ENCODE data around the gene DNAAF1.
A peak's percentile ranks its signal among the peaks of the same experiment; 100 is the strongest.

The DNAAF1 gene

DNA sequence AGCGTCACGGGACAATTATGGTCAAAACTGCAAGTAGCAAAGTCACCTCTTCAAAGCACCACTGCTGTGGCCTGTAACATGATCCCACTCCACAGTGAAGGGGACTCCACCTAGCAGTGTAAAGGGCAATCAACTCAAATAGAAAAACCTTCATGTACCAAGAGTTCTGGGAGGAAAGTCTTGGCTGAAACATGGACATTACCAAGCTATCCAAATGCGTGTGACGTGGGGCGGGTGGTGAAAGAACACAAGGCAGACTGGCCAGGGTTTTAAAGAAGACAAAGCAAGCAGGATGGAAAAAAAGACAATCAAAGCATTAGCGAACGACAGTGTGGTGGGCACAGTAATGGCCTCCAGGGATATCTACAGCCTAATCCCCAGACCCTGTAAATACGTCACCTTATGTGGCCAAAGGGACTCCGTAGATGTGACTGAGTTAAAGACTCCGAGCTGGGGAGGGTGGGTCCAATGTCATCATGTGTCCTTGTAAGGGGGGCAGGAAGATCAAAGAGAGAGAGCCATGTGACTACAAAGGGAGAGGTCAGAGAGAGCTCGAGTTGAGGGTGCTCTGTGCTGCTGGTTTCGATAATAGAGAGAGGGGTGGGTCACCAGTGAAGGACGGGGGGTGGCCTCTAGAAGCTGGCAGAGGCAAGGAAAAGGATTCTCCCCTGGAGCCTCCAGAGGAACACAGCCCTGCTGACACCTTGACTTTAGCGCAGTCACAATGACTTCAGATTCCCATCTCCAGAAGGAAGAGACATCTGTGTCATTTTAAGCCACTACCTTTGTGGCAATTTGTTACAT lies 6.1 kb upstream of the DNAAF1 start (continued):
- TF ChIP-seq, protein P1, sequence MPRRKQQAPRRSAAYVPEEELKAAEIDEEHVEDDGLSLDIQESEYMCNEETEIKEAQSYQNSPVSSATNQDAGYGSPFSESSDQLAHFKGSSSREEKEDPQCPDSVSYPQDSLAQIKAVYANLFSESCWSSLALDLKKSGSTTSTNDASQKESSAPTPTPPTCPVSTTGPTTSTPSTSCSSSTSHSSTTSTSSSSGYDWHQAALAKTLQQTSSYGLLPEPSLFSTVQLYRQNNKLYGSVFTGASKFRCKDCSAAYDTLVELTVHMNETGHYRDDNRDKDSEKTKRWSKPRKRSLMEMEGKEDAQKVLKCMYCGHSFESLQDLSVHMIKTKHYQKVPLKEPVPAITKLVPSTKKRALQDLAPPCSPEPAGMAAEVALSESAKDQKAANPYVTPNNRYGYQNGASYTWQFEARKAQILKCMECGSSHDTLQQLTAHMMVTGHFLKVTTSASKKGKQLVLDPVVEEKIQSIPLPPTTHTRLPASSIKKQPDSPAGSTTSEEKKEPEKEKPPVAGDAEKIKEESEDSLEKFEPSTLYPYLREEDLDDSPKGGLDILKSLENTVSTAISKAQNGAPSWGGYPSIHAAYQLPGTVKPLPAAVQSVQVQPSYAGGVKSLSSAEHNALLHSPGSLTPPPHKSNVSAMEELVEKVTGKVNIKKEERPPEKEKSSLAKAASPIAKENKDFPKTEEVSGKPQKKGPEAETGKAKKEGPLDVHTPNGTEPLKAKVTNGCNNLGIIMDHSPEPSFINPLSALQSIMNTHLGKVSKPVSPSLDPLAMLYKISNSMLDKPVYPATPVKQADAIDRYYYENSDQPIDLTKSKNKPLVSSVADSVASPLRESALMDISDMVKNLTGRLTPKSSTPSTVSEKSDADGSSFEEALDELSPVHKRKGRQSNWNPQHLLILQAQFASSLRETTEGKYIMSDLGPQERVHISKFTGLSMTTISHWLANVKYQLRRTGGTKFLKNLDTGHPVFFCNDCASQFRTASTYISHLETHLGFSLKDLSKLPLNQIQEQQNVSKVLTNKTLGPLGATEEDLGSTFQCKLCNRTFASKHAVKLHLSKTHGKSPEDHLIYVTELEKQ (tag by site-specific recombination; IDR thresholded peaks at IDR 0.05; ENCODE audit: borderline replicate concordance): no peak
- TF ChIP-seq ZNF341 (tag by site-specific recombination; IDR thresholded peaks at IDR 0.05; ENCODE audit: low read depth) (no peak), ZNF221 (tag by site-specific recombination; IDR thresholded peaks at IDR 0.05; ENCODE audit: borderline replicate concordance) (no peak), ZBTB1 (tag by site-specific recombination; IDR thresholded peaks at IDR 0.05) (no peak), ZNF610 (tag by site-specific recombination; IDR thresholded peaks at IDR 0.05; ENCODE audit: borderline replicate concordance) (no peak), KLF7 (tag by site-specific recombination; IDR thresholded peaks at IDR 0.05; ENCODE audit: borderline replicate concordance) (no peak), ZNF701 (tag by site-specific recombination; IDR thresholded peaks at IDR 0.05) (no peak), ZNF76 (tag by site-specific recombination; IDR thresholded peaks at IDR 0.05; ENCODE audit: borderline replicate concordance, low read depth) (0 out of 2 replicates have a peak, but pooled peaks have one; percentile 33), ZEB2 (tag by site-specific recombination; IDR thresholded peaks at IDR 0.05) (no peak; the same call in 1 of the 2 replicates), ZBTB17 (tag by site-specific recombination; IDR thresholded peaks at IDR 0.05) (peak; percentile 66), SP7 (tag by site-specific recombination; IDR thresholded peaks at IDR 0.05) (peak; percentile 75), KLF9 (tag by site-specific recombination; IDR thresholded peaks at IDR 0.05; ENCODE audit: low read depth) (peak; percentile 10; the same call in 1 of the 2 replicates), ZNF292 (tag by site-specific recombination; IDR thresholded peaks at IDR 0.05; ENCODE audit: borderline replicate concordance, low read depth) (no peak), HOXA7 (CRISPR knock-in tag; IDR thresholded peaks at IDR 0.05; ENCODE audit: borderline replicate concordance) (no peak), ZFP3 (tag by site-specific recombination; IDR thresholded peaks at IDR 0.05; ENCODE audit: low read depth) (no peak), ZNF350 (tag by site-specific recombination; IDR thresholded peaks at IDR 0.05) (no peak), HOXC10 (CRISPR knock-in tag; IDR thresholded peaks at IDR 0.05) (no peak)
- TF ChIP-seq, protein P2, sequence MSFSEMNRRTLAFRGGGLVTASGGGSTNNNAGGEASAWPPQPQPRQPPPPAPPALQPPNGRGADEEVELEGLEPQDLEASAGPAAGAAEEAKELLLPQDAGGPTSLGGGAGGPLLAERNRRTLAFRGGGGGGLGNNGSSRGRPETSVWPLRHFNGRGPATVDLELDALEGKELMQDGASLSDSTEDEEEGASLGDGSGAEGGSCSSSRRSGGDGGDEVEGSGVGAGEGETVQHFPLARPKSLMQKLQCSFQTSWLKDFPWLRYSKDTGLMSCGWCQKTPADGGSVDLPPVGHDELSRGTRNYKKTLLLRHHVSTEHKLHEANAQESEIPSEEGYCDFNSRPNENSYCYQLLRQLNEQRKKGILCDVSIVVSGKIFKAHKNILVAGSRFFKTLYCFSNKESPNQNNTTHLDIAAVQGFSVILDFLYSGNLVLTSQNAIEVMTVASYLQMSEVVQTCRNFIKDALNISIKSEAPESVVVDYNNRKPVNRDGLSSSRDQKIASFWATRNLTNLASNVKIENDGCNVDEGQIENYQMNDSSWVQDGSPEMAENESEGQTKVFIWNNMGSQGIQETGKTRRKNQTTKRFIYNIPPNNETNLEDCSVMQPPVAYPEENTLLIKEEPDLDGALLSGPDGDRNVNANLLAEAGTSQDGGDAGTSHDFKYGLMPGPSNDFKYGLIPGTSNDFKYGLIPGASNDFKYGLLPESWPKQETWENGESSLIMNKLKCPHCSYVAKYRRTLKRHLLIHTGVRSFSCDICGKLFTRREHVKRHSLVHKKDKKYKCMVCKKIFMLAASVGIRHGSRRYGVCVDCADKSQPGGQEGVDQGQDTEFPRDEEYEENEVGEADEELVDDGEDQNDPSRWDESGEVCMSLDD (tag by site-specific recombination; IDR thresholded peaks at IDR 0.05): no peak
- TF ChIP-seq, protein P3, sequence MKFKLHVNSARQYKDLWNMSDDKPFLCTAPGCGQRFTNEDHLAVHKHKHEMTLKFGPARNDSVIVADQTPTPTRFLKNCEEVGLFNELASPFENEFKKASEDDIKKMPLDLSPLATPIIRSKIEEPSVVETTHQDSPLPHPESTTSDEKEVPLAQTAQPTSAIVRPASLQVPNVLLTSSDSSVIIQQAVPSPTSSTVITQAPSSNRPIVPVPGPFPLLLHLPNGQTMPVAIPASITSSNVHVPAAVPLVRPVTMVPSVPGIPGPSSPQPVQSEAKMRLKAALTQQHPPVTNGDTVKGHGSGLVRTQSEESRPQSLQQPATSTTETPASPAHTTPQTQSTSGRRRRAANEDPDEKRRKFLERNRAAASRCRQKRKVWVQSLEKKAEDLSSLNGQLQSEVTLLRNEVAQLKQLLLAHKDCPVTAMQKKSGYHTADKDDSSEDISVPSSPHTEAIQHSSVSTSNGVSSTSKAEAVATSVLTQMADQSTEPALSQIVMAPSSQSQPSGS (tag by site-specific recombination; IDR thresholded peaks at IDR 0.05; ENCODE audit: low read depth): peak; percentile 78
- TF ChIP-seq, protein P4, sequence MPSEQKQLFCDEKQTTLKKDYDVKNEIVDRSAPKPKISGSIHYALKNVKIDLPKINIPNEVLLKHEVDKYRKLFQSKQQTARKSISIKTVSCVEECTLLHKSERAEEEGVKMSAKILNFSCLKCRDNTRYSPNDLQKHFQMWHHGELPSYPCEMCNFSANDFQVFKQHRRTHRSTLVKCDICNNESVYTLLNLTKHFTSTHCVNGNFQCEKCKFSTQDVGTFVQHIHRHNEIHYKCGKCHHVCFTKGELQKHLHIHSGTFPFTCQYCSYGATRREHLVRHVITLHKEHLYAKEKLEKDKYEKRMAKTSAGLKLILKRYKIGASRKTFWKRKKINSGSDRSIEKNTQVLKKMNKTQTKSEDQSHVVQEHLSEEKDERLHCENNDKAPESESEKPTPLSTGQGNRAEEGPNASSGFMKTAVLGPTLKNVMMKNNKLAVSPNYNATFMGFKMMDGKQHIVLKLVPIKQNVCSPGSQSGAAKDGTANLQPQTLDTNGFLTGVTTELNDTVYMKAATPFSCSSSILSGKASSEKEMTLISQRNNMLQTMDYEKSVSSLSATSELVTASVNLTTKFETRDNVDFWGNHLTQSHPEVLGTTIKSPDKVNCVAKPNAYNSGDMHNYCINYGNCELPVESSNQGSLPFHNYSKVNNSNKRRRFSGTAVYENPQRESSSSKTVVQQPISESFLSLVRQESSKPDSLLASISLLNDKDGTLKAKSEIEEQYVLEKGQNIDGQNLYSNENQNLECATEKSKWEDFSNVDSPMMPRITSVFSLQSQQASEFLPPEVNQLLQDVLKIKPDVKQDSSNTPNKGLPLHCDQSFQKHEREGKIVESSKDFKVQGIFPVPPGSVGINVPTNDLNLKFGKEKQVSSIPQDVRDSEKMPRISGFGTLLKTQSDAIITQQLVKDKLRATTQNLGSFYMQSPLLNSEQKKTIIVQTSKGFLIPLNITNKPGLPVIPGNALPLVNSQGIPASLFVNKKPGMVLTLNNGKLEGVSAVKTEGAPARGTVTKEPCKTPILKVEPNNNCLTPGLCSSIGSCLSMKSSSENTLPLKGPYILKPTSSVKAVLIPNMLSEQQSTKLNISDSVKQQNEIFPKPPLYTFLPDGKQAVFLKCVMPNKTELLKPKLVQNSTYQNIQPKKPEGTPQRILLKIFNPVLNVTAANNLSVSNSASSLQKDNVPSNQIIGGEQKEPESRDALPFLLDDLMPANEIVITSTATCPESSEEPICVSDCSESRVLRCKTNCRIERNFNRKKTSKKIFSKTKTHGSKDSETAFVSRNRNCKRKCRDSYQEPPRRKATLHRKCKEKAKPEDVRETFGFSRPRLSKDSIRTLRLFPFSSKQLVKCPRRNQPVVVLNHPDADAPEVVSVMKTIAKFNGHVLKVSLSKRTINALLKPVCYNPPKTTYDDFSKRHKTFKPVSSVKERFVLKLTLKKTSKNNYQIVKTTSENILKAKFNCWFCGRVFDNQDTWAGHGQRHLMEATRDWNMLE (tag by site-specific recombination; conservative IDR thresholded peaks at IDR 0.05; ENCODE audit: low read depth): no peak
- TF ChIP-seq, protein P5, sequence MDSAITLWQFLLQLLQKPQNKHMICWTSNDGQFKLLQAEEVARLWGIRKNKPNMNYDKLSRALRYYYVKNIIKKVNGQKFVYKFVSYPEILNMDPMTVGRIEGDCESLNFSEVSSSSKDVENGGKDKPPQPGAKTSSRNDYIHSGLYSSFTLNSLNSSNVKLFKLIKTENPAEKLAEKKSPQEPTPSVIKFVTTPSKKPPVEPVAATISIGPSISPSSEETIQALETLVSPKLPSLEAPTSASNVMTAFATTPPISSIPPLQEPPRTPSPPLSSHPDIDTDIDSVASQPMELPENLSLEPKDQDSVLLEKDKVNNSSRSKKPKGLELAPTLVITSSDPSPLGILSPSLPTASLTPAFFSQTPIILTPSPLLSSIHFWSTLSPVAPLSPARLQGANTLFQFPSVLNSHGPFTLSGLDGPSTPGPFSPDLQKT (IDR thresholded peaks at IDR 0.05; ENCODE audit: borderline replicate concordance, low read depth, low read length): no peak
- TF ChIP-seq, protein P6, sequence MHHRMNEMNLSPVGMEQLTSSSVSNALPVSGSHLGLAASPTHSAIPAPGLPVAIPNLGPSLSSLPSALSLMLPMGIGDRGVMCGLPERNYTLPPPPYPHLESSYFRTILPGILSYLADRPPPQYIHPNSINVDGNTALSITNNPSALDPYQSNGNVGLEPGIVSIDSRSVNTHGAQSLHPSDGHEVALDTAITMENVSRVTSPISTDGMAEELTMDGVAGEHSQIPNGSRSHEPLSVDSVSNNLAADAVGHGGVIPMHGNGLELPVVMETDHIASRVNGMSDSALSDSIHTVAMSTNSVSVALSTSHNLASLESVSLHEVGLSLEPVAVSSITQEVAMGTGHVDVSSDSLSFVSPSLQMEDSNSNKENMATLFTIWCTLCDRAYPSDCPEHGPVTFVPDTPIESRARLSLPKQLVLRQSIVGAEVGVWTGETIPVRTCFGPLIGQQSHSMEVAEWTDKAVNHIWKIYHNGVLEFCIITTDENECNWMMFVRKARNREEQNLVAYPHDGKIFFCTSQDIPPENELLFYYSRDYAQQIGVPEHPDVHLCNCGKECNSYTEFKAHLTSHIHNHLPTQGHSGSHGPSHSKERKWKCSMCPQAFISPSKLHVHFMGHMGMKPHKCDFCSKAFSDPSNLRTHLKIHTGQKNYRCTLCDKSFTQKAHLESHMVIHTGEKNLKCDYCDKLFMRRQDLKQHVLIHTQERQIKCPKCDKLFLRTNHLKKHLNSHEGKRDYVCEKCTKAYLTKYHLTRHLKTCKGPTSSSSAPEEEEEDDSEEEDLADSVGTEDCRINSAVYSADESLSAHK (tag by site-specific recombination; IDR thresholded peaks at IDR 0.05): no peak
